HG03108 (cell line): Measurements from ENCODE around the gene ENPP5.
A peak's percentile ranks its signal among the peaks of the same experiment; 100 is the strongest.

ENCODE experiments used
- ATAC-seq: cut with Tn5 transposase; IDR thresholded peaks from one replicate; pipeline ENCODE4 v1.9.1; 2021; ENCODE audit warnings: moderate library complexity; ENCODE audit not compliant: unreplicated experiment

The ENPP5 gene

GRCh38 chr6:46170357-46171289 lies at the start of gene ENPP5:
TSS of gene ENPP5 (minus strand) at chr6:46170980. CDS start at chr6:46168262, 2,718 bp downstream.
- ATAC-seq: peak; percentile 86

- ATAC-seq: no peak
Observed at GRCh38 chr6:46219661-46220060, 48.9 kb upstream of the ENPP5 start.

- no peak for ATAC-seq
Observed at GRCh38 chr6:46218457-46218856, 47.7 kb upstream of the ENPP5 start.

GRCh38 chr6:46217671-46218131 lies 46.9 kb upstream of the ENPP5 start:
- peak; percentile 63 for ATAC-seq

GRCh38 chr6:46216879-46217278 lies 46.1 kb upstream of the ENPP5 start:
- ATAC-seq: no peak

- ATAC-seq: no peak
Observed at GRCh38 chr6:46215777-46216176, 45.0 kb upstream of the ENPP5 start.

- ATAC-seq: no peak
Observed at GRCh38 chr6:46215213-46215612, 44.4 kb upstream of the ENPP5 start.

GRCh38 chr6:46211917-46212316 lies 41.1 kb upstream of the ENPP5 start:
- ATAC-seq: no peak

GRCh38 chr6:46210294-46210693 lies 39.5 kb upstream of the ENPP5 start:
- no peak for ATAC-seq

GRCh38 chr6:46208303-46208702 lies 37.5 kb upstream of the ENPP5 start:
- no peak for ATAC-seq

- ATAC-seq: no peak
Observed at GRCh38 chr6:46207174-46207573, 36.4 kb upstream of the ENPP5 start.

GRCh38 chr6:46204880-46205650 lies 34.3 kb upstream of the ENPP5 start:
- ATAC-seq: no peak

GRCh38 chr6:46203391-46204177 lies 32.8 kb upstream of the ENPP5 start:
- ATAC-seq: no peak

GRCh38 chr6:46201702-46202101 lies 30.9 kb upstream of the ENPP5 start:
- no peak for ATAC-seq

- ATAC-seq: no peak
Observed at GRCh38 chr6:46199387-46199786, 28.6 kb upstream of the ENPP5 start.

- ATAC-seq: no peak
Observed at GRCh38 chr6:46191961-46192360, 21.2 kb upstream of the ENPP5 start.

- no peak for ATAC-seq
Observed at GRCh38 chr6:46190889-46191288, 20.1 kb upstream of the ENPP5 start.

GRCh38 chr6:46189726-46190125 lies 18.9 kb upstream of the ENPP5 start:
- no peak for ATAC-seq

- no peak for ATAC-seq
Observed at GRCh38 chr6:46186583-46186982, 15.8 kb upstream of the ENPP5 start.

- no peak for ATAC-seq
Observed at GRCh38 chr6:46184114-46184513, 13.3 kb upstream of the ENPP5 start.

- no peak for ATAC-seq
Observed at GRCh38 chr6:46175976-46176375, 5.2 kb upstream of the ENPP5 start.
